Measurements from ENCODE around the gene PM20D2. TPM values are rescaled to one million over a fixed set of nuclear protein-coding genes. Genes with fewer than 3 reads are reported as not detected.
A peak's percentile ranks its signal among the peaks of the same experiment; 100 is the strongest.

The PM20D2 gene
- total RNA-seq: 13.0 to 13.8 TPM (median 13.7 TPM) in 3 replicates

GRCh38 chr6:89145956-89146717, at the start of gene PM20D2:
Gene PM20D2 (plus strand): TSS chr6:89146055. CDS start chr6:89146145, 90 bp downstream.
- peak within 1 kb of the TSS; percentile 77 for H3K4me3 Mint-ChIP-seq
- no peak for TF ChIP-seq CTCF (IDR thresholded peaks at IDR 0.05; ENCODE audit: unreplicated experiment)
- peak within 1 kb of the TSS; percentile 88 for H3K27ac Mint-ChIP-seq
- peaks cover 5% of the 10 kb centered on the region for H3K36me3 Mint-ChIP-seq
- DNase-seq (ENCODE audit: low spot score in 2 of 2, unreplicated experiment in 2 of 2): peak; percentile 37 to 62
- H3K9me3 Mint-ChIP-seq: no peaks in the 10 kb centered on the region
- no peaks in the 10 kb centered on the region for H3K27me3 Mint-ChIP-seq (ENCODE audit: low read depth)
- H3K4me1 Mint-ChIP-seq: peaks cover 32% of the 10 kb centered on the region

- DNase-seq (ENCODE audit: low spot score in 2 of 2, unreplicated experiment in 2 of 2): no peak
- Mint-ChIP-seq H3K4me1 (no peaks in the 10 kb centered on the region), H3K4me3 (no peak overlapping the region), H3K9me3 (no peaks in the 10 kb centered on the region), H3K27me3 (ENCODE audit: low read depth) (no peaks in the 10 kb centered on the region), H3K27ac (no peak overlapping the region), H3K36me3 (peaks cover 6% of the 10 kb centered on the region)
- TF ChIP-seq CTCF (IDR thresholded peaks at IDR 0.05; ENCODE audit: unreplicated experiment): no peak
These were observed 47.4 kb upstream of the PM20D2 start for GRCh38 chr6:89098461-89098860.

- Mint-ChIP-seq H3K27me3 (ENCODE audit: low read depth) (no peaks in the 10 kb centered on the region), H3K4me1 (no peaks in the 10 kb centered on the region), H3K36me3 (peaks cover 10% of the 10 kb centered on the region), H3K4me3 (no peak overlapping the region), H3K27ac (no peak overlapping the region), H3K9me3 (no peaks in the 10 kb centered on the region)
- no peak for TF ChIP-seq CTCF (IDR thresholded peaks at IDR 0.05; ENCODE audit: unreplicated experiment)
- no peak for DNase-seq (ENCODE audit: low spot score in 2 of 2, unreplicated experiment in 2 of 2)
These were observed 45.7 kb upstream of the PM20D2 start for GRCh38 chr6:89100114-89100513.

GRCh38 chr6:89110284-89110683, 35.6 kb upstream of the PM20D2 start:
- H3K4me3 Mint-ChIP-seq: no peak overlapping the region
- H3K36me3 Mint-ChIP-seq: peaks cover 2% of the 10 kb centered on the region

GRCh38 chr6:89111933-89112332, 33.9 kb upstream of the PM20D2 start:
- DNase-seq (ENCODE audit: low spot score in 2 of 2, unreplicated experiment in 2 of 2): no peak
- TF ChIP-seq CTCF (IDR thresholded peaks at IDR 0.05; ENCODE audit: unreplicated experiment): no peak
- Mint-ChIP-seq H3K27me3 (ENCODE audit: low read depth) (no peaks in the 10 kb centered on the region), H3K4me1 (peaks cover 6% of the 10 kb centered on the region), H3K9me3 (no peaks in the 10 kb centered on the region), H3K36me3 (no peaks in the 10 kb centered on the region), H3K4me3 (no peak overlapping the region), H3K27ac (no peak overlapping the region)

More at GRCh38 chr6:89110284-89110683, 35.6 kb upstream of the PM20D2 start:
- Mint-ChIP-seq H3K27ac (no peak overlapping the region), H3K27me3 (ENCODE audit: low read depth) (no peaks in the 10 kb centered on the region), H3K9me3 (no peaks in the 10 kb centered on the region), H3K4me1 (no peaks in the 10 kb centered on the region)
- DNase-seq (ENCODE audit: low spot score in 2 of 2, unreplicated experiment in 2 of 2): no peak
- no peak for TF ChIP-seq CTCF (IDR thresholded peaks at IDR 0.05; ENCODE audit: unreplicated experiment)
